Measurements from ENCODE around the gene RAB3IL1. TPM values are rescaled to one million over a fixed set of nuclear protein-coding genes. Genes with fewer than 3 reads are reported as not detected.
A peak's percentile ranks its signal among the peaks of the same experiment; 100 is the strongest.

The RAB3IL1 gene
- total and polyA plus RNA-seq, 9 of the 15 experiments (the other 6 are each of a cell fraction or from before 2014, with no cell fraction given): 0.15 to 42.6 (median 15.5) TPM

GRCh38 chr11:61950035-61950547 lies 32.7 kb upstream of the RAB3IL1 start, which contains the start of gene BEST1 (continued):
- TF ChIP-seq ZBTB5 (IDR thresholded peaks at IDR 0.05) (no peak), EZH2 (IDR thresholded peaks at IDR 0.05; ENCODE audit: borderline replicate concordance, low read depth, low read length) (no peak), ZNF134 (CRISPR knock-in tag; conservative IDR thresholded peaks at IDR 0.05) (no peak), ZNF561 (CRISPR knock-in tag; conservative IDR thresholded peaks at IDR 0.05) (0 out of 2 replicates have a peak, but pooled peaks have one; percentile 69), MBD1 (CRISPR knock-in tag; IDR thresholded peaks at IDR 0.05) (no peak), ERF (CRISPR knock-in tag; IDR thresholded peaks at IDR 0.05) (no peak), MCM7 (IDR thresholded peaks at IDR 0.05) (no peak), MIER1 (IDR thresholded peaks at IDR 0.05; ENCODE audit: low read depth) (no peak), TEAD4 (IDR thresholded peaks at IDR 0.05; ENCODE audit: low read length) (no peak), TEAD4 (CRISPR knock-in tag; IDR thresholded peaks at IDR 0.05; ENCODE audit: borderline replicate concordance) (no peak), PTBP1 (IDR thresholded peaks at IDR 0.05; ENCODE audit: low read depth, low read length) (no peak), ZNF830 (CRISPR knock-in tag; IDR thresholded peaks at IDR 0.05) (no peak), CBX1 (IDR thresholded peaks at IDR 0.05; ENCODE audit: low read depth) (no peak), THRB (CRISPR knock-in tag; conservative IDR thresholded peaks at IDR 0.05) (no peak), NFIX (CRISPR knock-in tag; IDR thresholded peaks at IDR 0.05; ENCODE audit: low read depth) (peak; percentile 10; the same call in 1 of the 2 replicates), SREBF1 (IDR thresholded peaks at IDR 0.05; ENCODE audit: borderline replicate concordance, low read depth, low read length) (no peak), FOXO4 (CRISPR knock-in tag; IDR thresholded peaks at IDR 0.05) (0 out of 2 replicates have a peak, but pooled peaks have one; percentile 65), RHOXF2B (CRISPR knock-in tag; conservative IDR thresholded peaks at IDR 0.05) (no peak), PHB (CRISPR knock-in tag; IDR thresholded peaks at IDR 0.05) (no peak), BDP1 (IDR thresholded peaks at IDR 0.05; ENCODE audit: insufficient read depth, insufficient read length) (no peak), ZNF518B (CRISPR knock-in tag; IDR thresholded peaks at IDR 0.05) (no peak)

Data from K562 (cell line).